HepG2 (cell line): ENCODE results near the gene FGD3. TPM values are rescaled to one million over a fixed set of nuclear protein-coding genes. Genes with fewer than 3 reads are reported as not detected.

ENCODE experiments used
- BORCS8-MEF2B ChIP-seq: sonication (generic); formaldehyde crosslinking; IDR thresholded peaks from 2 replicates; pipeline ENCODE4 v1.8.0; 2022; ENCODE audit warnings: mild to moderate bottlenecking, missing genetic modification reagents
- CEBPG ChIP-seq: IDR thresholded peaks from 2 replicates; pipeline ENCODE4 v1.6.1; 2016
- FOXP1 ChIP-seq, 2 experiments: fragments of 450-650 bp in 1 of 2; IDR thresholded peaks; 2 replicates each; pipeline ENCODE4 v1.6.1; 2017 to 2018; ENCODE audit warnings: antibody characterized with exemption in 1 of 2
- HDAC2 ChIP-seq: sonication (generic); formaldehyde crosslinking; IDR thresholded peaks from 2 replicates; pipeline ENCODE4 v1.4.0; 2020; ENCODE audit warnings: missing genetic modification reagents
- JUNB ChIP-seq: sonication (generic); formaldehyde crosslinking; IDR thresholded peaks from 2 replicates; pipeline ENCODE4 v1.8.0; 2022; ENCODE audit warnings: missing genetic modification reagents, mild to moderate bottlenecking, borderline replicate concordance
- PHF5A ChIP-seq: IDR thresholded peaks from one replicate; pipeline ENCODE4 v1.6.1; 2018; ENCODE audit warnings: low read depth, missing genetic modification reagents; ENCODE audit not compliant: unreplicated experiment
- SALL1 ChIP-seq: sonication (generic); formaldehyde crosslinking; IDR thresholded peaks from 2 replicates; pipeline ENCODE4 v1.8.0; 2022; ENCODE audit warnings: mild to moderate bottlenecking, missing genetic modification reagents
- SYNCRIP ChIP-seq: fragments of 200-400 bp; formaldehyde crosslinking; IDR thresholded peaks from 2 replicates; pipeline ENCODE4 v1.6.1; 2018; ENCODE audit warnings: mild to moderate bottlenecking, low read depth, low read length; ENCODE audit not compliant: insufficient read depth
- TAF1 ChIP-seq: sonication (generic); formaldehyde crosslinking; IDR thresholded peaks from 2 replicates; pipeline ENCODE4 v1.4.0; 2020; ENCODE audit warnings: missing genetic modification reagents
- TCF7 ChIP-seq: sonication (generic); IDR thresholded peaks from 2 replicates; pipeline ENCODE4 v1.6.1; 2016; ENCODE audit warnings: antibody characterized with exemption, low read depth
- ZMYM4 ChIP-seq: sonication (generic); formaldehyde crosslinking; IDR thresholded peaks from 2 replicates; pipeline ENCODE4 v1.8.1; 2023; ENCODE audit warnings: mild to moderate bottlenecking, missing genetic modification reagents
- ZNF274 ChIP-seq: sonication (generic); formaldehyde crosslinking; IDR thresholded peaks from 2 replicates; pipeline ENCODE4 v1.5.1; 2020; ENCODE audit warnings: mild to moderate bottlenecking, missing genetic modification reagents
- ZNF33B ChIP-seq: sonication (generic); formaldehyde crosslinking; IDR thresholded peaks from 2 replicates; pipeline ENCODE4 v1.5.1; 2020; ENCODE audit warnings: mild to moderate bottlenecking, missing genetic modification reagents
- ZNF34 ChIP-seq: sonication (generic); formaldehyde crosslinking; IDR thresholded peaks from 2 replicates; pipeline ENCODE4 v1.4.0; 2020; ENCODE audit warnings: mild to moderate bottlenecking, missing genetic modification reagents, borderline replicate concordance
- polyA plus RNA-seq, 8 experiments: library from polyadenylated mRNA; depleted of rRNA in 3 of 8; stranded (reverse) in 7 of 8; unstranded in 1 of 8; fragments of >200 nt; fragmentation: Illumina TruSeq in 4 of 8; extraction: Trizol in 4 of 8; gene quantifications; 2 replicates each; pipeline versions ENCODE4 v1.2.1 to v1.2.3, GENCODE V29; 2011 to 2016; ENCODE audit warnings: low read depth in 4 of 8, missing spikeins in 1 of 8, mixed read lengths in 1 of 8; ENCODE audit not compliant: insufficient read depth in 1 of 8
- total RNA-seq, 5 experiments: library from RNA; depleted of rRNA; stranded (reverse); fragments of >200 nt; fragmentation: Illumina TruSeq; extraction: Trizol; gene quantifications; 2 replicates each; pipeline ENCODE4 v1.2.3, GENCODE V29; 2016; ENCODE audit warnings: low read depth in 1 of 5
- TF ChIP-seq, protein P1 (sequence below): sonication (generic); formaldehyde crosslinking; conservative IDR thresholded peaks from 2 replicates; pipeline ENCODE4 v1.8.1; 2023; ENCODE audit warnings: missing genetic modification reagents
- TF ChIP-seq, protein P2 (sequence below): sonication (generic); IDR thresholded peaks from 2 replicates; pipeline ENCODE4 v1.6.1; 2016; ENCODE audit warnings: low read depth, borderline replicate concordance
- TF ChIP-seq, protein P3 (sequence below): sonication (generic); formaldehyde crosslinking; IDR thresholded peaks from 2 replicates; pipeline ENCODE4 v1.4.0; 2020; ENCODE audit warnings: mild to moderate bottlenecking, missing genetic modification reagents
- TF ChIP-seq, protein P4 (sequence below): IDR thresholded peaks from 2 replicates; pipeline ENCODE4 v1.6.1; 2016; ENCODE audit warnings: missing genetic modification reagents, missing compliant biosample characterization
- TF ChIP-seq, protein P5 (sequence below): sonication (generic); formaldehyde crosslinking; IDR thresholded peaks from 2 replicates; pipeline ENCODE4 v1.9.0; 2021; ENCODE audit warnings: mild to moderate bottlenecking, missing genetic modification reagents

Gene FGD3
- total and polyA plus RNA-seq, 2 of the 13 experiments (the other 11 are each of a cell fraction or from before 2014, with no cell fraction given): 0.53 to 1.1 TPM

DNA sequence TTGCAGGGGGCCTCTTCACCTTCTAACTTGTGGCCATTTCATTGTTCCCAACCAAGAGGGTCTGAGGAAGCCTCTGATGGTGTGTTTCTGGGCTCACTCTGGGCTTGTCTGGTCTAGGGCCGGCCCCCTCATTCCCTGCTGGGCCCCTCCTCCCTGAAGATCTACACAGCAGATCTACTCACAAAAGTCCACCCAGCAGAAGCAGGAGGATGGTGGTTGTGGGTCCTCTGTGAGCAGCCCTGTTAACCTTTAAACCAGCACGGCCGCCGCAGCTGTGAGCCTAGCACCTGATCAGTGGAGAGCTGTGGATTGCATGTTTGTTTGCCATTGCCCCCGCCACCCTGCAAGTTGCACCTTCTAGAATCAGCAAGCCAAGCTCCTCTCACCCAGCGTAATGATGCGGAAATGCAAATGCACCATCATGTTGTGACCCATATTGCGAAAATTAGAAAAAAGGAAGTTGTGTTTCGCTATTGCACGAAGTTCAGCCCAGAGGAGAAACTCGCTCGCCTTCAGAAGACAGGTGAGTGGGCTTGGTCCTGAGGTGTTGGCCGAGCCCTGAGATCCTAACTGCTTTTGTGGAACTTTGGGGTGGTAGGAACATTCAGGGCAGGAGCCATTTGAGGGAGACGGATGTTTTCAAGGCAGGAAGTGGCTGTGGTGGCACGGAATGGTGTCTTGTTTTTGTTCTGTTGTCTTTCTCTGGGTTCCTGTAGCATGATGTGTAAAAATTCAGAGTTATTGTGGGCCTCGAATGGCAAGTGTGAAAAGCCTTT is 16.7 kb downstream of the FGD3 start (continued):
- TF ChIP-seq, protein P1, sequence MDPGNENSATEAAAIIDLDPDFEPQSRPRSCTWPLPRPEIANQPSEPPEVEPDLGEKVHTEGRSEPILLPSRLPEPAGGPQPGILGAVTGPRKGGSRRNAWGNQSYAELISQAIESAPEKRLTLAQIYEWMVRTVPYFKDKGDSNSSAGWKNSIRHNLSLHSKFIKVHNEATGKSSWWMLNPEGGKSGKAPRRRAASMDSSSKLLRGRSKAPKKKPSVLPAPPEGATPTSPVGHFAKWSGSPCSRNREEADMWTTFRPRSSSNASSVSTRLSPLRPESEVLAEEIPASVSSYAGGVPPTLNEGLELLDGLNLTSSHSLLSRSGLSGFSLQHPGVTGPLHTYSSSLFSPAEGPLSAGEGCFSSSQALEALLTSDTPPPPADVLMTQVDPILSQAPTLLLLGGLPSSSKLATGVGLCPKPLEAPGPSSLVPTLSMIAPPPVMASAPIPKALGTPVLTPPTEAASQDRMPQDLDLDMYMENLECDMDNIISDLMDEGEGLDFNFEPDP: peak; percentile 97; the same call in 1 of the 2 replicates
- TF ChIP-seq SYNCRIP (no peak), BORCS8-MEF2B (CRISPR knock-in tag) (peak; percentile 50; the same call in 1 of the 2 replicates), JUNB (CRISPR knock-in tag) (no peak), CEBPG (peak; percentile 45; the same call in 1 of the 2 replicates), TCF7 (no peak), PHF5A (CRISPR knock-in tag) (no peak), TAF1 (no peak), ZMYM4 (CRISPR knock-in tag) (peak; percentile 34; the same call in 1 of the 2 replicates), ZNF274 (CRISPR knock-in tag) (no peak), FOXP1 (IDR thresholded peaks at IDR 0.05) (no peak), FOXP1 (CRISPR knock-in tag; IDR thresholded peaks at IDR 0.05) (peak; percentile 8; the same call in 1 of the 2 replicates), ZNF34 (CRISPR knock-in tag) (no peak), ZNF33B (no peak), HDAC2 (CRISPR knock-in tag) (0 out of 2 replicates have a peak, but pooled peaks have one; percentile 36), SALL1 (0 out of 2 replicates have a peak, but pooled peaks have one; percentile 38)
- TF ChIP-seq, protein P2, sequence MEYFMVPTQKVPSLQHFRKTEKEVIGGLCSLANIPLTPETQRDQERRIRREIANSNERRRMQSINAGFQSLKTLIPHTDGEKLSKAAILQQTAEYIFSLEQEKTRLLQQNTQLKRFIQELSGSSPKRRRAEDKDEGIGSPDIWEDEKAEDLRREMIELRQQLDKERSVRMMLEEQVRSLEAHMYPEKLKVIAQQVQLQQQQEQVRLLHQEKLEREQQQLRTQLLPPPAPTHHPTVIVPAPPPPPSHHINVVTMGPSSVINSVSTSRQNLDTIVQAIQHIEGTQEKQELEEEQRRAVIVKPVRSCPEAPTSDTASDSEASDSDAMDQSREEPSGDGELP: peak; percentile 72; the same call in 1 of the 2 replicates
- TF ChIP-seq, protein P3, sequence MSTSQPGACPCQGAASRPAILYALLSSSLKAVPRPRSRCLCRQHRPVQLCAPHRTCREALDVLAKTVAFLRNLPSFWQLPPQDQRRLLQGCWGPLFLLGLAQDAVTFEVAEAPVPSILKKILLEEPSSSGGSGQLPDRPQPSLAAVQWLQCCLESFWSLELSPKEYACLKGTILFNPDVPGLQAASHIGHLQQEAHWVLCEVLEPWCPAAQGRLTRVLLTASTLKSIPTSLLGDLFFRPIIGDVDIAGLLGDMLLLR: no peak
- TF ChIP-seq, protein P4, sequence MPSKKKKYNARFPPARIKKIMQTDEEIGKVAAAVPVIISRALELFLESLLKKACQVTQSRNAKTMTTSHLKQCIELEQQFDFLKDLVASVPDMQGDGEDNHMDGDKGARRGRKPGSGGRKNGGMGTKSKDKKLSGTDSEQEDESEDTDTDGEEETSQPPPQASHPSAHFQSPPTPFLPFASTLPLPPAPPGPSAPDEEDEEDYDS (CRISPR knock-in tag): no peak
- TF ChIP-seq, protein P5, sequence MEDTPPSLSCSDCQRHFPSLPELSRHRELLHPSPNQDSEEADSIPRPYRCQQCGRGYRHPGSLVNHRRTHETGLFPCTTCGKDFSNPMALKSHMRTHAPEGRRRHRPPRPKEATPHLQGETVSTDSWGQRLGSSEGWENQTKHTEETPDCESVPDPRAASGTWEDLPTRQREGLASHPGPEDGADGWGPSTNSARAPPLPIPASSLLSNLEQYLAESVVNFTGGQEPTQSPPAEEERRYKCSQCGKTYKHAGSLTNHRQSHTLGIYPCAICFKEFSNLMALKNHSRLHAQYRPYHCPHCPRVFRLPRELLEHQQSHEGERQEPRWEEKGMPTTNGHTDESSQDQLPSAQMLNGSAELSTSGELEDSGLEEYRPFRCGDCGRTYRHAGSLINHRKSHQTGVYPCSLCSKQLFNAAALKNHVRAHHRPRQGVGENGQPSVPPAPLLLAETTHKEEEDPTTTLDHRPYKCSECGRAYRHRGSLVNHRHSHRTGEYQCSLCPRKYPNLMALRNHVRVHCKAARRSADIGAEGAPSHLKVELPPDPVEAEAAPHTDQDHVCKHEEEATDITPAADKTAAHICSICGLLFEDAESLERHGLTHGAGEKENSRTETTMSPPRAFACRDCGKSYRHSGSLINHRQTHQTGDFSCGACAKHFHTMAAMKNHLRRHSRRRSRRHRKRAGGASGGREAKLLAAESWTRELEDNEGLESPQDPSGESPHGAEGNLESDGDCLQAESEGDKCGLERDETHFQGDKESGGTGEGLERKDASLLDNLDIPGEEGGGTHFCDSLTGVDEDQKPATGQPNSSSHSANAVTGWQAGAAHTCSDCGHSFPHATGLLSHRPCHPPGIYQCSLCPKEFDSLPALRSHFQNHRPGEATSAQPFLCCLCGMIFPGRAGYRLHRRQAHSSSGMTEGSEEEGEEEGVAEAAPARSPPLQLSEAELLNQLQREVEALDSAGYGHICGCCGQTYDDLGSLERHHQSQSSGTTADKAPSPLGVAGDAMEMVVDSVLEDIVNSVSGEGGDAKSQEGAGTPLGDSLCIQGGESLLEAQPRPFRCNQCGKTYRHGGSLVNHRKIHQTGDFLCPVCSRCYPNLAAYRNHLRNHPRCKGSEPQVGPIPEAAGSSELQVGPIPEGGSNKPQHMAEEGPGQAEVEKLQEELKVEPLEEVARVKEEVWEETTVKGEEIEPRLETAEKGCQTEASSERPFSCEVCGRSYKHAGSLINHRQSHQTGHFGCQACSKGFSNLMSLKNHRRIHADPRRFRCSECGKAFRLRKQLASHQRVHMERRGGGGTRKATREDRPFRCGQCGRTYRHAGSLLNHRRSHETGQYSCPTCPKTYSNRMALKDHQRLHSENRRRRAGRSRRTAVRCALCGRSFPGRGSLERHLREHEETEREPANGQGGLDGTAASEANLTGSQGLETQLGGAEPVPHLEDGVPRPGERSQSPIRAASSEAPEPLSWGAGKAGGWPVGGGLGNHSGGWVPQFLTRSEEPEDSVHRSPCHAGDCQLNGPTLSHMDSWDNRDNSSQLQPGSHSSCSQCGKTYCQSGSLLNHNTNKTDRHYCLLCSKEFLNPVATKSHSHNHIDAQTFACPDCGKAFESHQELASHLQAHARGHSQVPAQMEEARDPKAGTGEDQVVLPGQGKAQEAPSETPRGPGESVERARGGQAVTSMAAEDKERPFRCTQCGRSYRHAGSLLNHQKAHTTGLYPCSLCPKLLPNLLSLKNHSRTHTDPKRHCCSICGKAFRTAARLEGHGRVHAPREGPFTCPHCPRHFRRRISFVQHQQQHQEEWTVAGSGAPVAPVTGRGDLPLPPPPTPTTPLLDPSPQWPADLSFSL (CRISPR knock-in tag): peak; percentile 76
